GM23338 (cell line): ENCODE measurements around the gene C4A. TPM values are rescaled to one million over a fixed set of nuclear protein-coding genes. Genes with fewer than 3 reads are reported as not detected.

ENCODE experiments used
- ATAC-seq: fragments of 200-7000 bp; cut with Tn5 transposase; 3 replicates; pipeline ENCODE4 v1.9.1; 2020
- DNase-seq: peaks from one replicate; pipeline ENCODE4 v3.0.0-alpha.2; 2015; ENCODE audit warnings: low spot score
- H2AFZ ChIP-seq: fragments of 200-600 bp; sonication (generic); 2 replicates; pipeline ENCODE4 v1.8.0; 2016; ENCODE audit warnings: antibody characterized with exemption, mild to moderate bottlenecking, moderate library complexity
- H3F3A ChIP-seq: fragments of 200-600 bp; sonication (generic); replicated peaks from 2 replicates; pipeline ENCODE4 v1.8.0; 2017; ENCODE audit warnings: antibody characterized with exemption, mixed run types, low read depth
- H3K27ac ChIP-seq: fragments of 200-600 bp; sonication (generic); 2 replicates; pipeline ENCODE4 v1.6.1; 2016; ENCODE audit warnings: low read depth
- H3K27me3 ChIP-seq: fragments of 200-600 bp; sonication (generic); 2 replicates; pipeline ENCODE4 v1.8.0; 2016; ENCODE audit warnings: mild to moderate bottlenecking, mixed run types, moderate library complexity; ENCODE audit not compliant: insufficient read depth
- H3K36me3 ChIP-seq: fragments of 200-600 bp; sonication (generic); 2 replicates; pipeline ENCODE4 v1.8.0; 2016; ENCODE audit warnings: mild to moderate bottlenecking; ENCODE audit not compliant: insufficient read depth
- H3K4me1 ChIP-seq: fragments of 200-600 bp; sonication (generic); 2 replicates; pipeline ENCODE4 v1.8.0; 2016; ENCODE audit warnings: mild to moderate bottlenecking, moderate library complexity; ENCODE audit not compliant: insufficient read depth
- H3K4me2 ChIP-seq: fragments of 200-600 bp; sonication (generic); 2 replicates; pipeline ENCODE4 v1.7.1; 2017; ENCODE audit warnings: mixed run types
- H3K4me3 ChIP-seq: fragments of 200-600 bp; sonication (generic); 2 replicates; pipeline ENCODE4 v1.6.1; 2016; ENCODE audit warnings: mixed run types
- H3K79me2 ChIP-seq: fragments of 200-600 bp; sonication (generic); replicated peaks from 2 replicates; pipeline ENCODE4 v1.8.0; 2017; ENCODE audit warnings: mild to moderate bottlenecking; ENCODE audit not compliant: insufficient read depth
- H3K9me2 ChIP-seq: fragments of 200-600 bp; sonication (generic); 2 replicates; pipeline ENCODE4 v1.8.0; 2017; ENCODE audit not compliant: insufficient read depth
- H4K20me1 ChIP-seq: fragments of 200-600 bp; sonication (generic); replicated peaks from 2 replicates; pipeline ENCODE4 v1.8.0; 2017; ENCODE audit warnings: mild to moderate bottlenecking; ENCODE audit not compliant: insufficient read depth
- H3K27ac Mint-ChIP-seq: 2 replicates; pipeline ENCODE4 v1.8.0; 2020; ENCODE audit warnings: inconsistent platforms, mild to moderate bottlenecking, moderate library complexity, mixed read lengths
- H3K27me3 Mint-ChIP-seq: 3 replicates; pipeline ENCODE4 v1.8.0; 2022; ENCODE audit warnings: low read depth, mild to moderate bottlenecking, moderate library complexity, mixed read lengths, inconsistent platforms; ENCODE audit not compliant: insufficient read depth, poor library complexity
- H3K36me3 Mint-ChIP-seq: 3 replicates; pipeline ENCODE4 v1.8.0; 2021; ENCODE audit warnings: low read depth, mild to moderate bottlenecking, inconsistent platforms, moderate library complexity, mixed read lengths
- H3K4me1 Mint-ChIP-seq: 3 replicates; pipeline ENCODE4 v1.8.0; 2020; ENCODE audit warnings: mild to moderate bottlenecking, inconsistent platforms, mixed read lengths
- H3K4me3 Mint-ChIP-seq: 3 replicates; pipeline ENCODE4 v1.8.0; 2021; ENCODE audit warnings: moderate library complexity, mild to moderate bottlenecking, inconsistent platforms, mixed read lengths
- H3K9me3 Mint-ChIP-seq: 3 replicates; pipeline ENCODE4 v1.8.0; 2020; ENCODE audit warnings: moderate library complexity, mild to moderate bottlenecking, inconsistent platforms, mixed read lengths
- CREB1 ChIP-seq: fragments of 250-450 bp; sonication (Bioruptor Pico); IDR thresholded peaks from 2 replicates; pipeline ENCODE4 v1.5.0; 2020; ENCODE audit warnings: low read depth, mild to moderate bottlenecking, moderate library complexity
- EZH2 ChIP-seq: fragments of 200-600 bp; sonication (generic); IDR thresholded peaks from one replicate; pipeline ENCODE4 v1.8.0; 2017; ENCODE audit warnings: antibody characterized with exemption, mild to moderate bottlenecking, low read depth; ENCODE audit not compliant: unreplicated experiment
- JUNB ChIP-seq: IDR thresholded peaks from one replicate; pipeline ENCODE4 v1.6.1; 2016; ENCODE audit warnings: antibody characterized with exemption; ENCODE audit not compliant: unreplicated experiment
- NANOG ChIP-seq: IDR thresholded peaks from 2 replicates; pipeline ENCODE4 v1.6.1; 2016; ENCODE audit warnings: antibody characterized with exemption, borderline replicate concordance
- POLR2AphosphoS5 ChIP-seq: IDR thresholded peaks from 2 replicates; pipeline ENCODE4 v1.6.1; 2016; ENCODE audit warnings: antibody characterized with exemption, low read depth
- ZNF114 ChIP-seq: fragments of 250-450 bp; sonication (Bioruptor Pico); IDR thresholded peaks from 2 replicates; pipeline ENCODE4 v1.5.0; 2020; ENCODE audit warnings: mild to moderate bottlenecking, moderate library complexity
- ZNF331 ChIP-seq: fragments of 250-450 bp; sonication (Bioruptor Pico); IDR thresholded peaks from 2 replicates; pipeline ENCODE4 v1.5.0; 2020; ENCODE audit warnings: low read depth, mild to moderate bottlenecking, moderate library complexity
- polyA plus RNA-seq: library from polyadenylated mRNA; unstranded; fragments of >200 nt; fragmentation: Nextera tagmentation; extraction: Ambion mirVana; gene quantifications from 2 replicates; pipeline ENCODE4 v1.2.1, GENCODE V29; 2016
- total RNA-seq: library from RNA; depleted of rRNA; stranded (reverse); fragments of >200 nt; shearing (Covaris generic); gene quantifications from 2 replicates; pipeline ENCODE4 v1.2.3, GENCODE V29; 2014
- TF ChIP-seq, protein P1 (sequence below): IDR thresholded peaks from 2 replicates; pipeline ENCODE4 v1.6.1; 2016; ENCODE audit warnings: antibody characterized with exemption

C4A gene
- total and polyA plus RNA-seq, 2 experiments from 2014 or later: 0.48 to 0.97 TPM

DNA sequence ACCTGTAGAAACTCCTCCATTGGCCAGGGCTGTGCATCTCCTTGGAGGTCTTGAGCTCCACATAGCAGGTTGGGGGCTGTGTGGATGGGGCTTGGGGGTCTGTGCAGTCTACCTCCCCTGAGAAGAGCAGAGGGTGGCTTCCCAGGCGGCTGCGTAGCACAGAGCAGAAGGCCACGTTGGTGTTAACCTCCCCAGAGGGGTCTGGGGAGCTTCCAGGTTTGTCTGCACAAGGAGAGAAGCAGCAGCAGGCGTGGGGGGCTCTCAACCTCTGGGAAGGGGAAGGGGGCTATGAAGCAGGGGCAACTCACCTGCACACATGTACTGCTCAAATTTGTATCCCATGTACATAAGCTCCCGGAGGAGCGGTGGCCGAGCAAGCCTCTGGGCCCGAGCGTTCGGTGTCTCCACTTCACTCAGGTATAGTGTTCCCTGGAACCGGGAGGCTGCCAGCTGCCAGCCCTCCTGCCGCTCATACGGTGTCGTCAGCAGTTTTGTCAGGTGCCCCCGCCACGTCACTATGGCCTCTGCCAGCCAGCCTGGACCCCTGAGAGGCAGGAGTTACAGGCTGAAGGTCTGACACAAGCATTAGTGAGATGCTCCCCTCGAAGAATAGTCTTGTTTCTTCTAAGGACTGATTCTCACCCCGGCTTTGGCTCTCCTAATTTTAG lies 11.1 kb upstream of the C4A start:
- Histone ChIP-seq H3K27ac (peak overlapping the region; percentile 89; the same call in 1 of the 2 replicates), H3K4me1 (peaks cover 6% of the 10 kb centered on the region), H3K79me2 (peaks cover 14% of the 10 kb centered on the region), H2AFZ (no peak overlapping the region), H3K9me2 (no peaks in the 10 kb centered on the region), H3F3A (peaks cover 9% of the 10 kb centered on the region), H3K4me3 (peak overlapping the region; percentile 76), H3K4me2 (peak overlapping the region; percentile 85), H3K27me3 (no peaks in the 10 kb centered on the region), H4K20me1 (no peaks in the 10 kb centered on the region), H3K36me3 (peaks cover 5% of the 10 kb centered on the region; the same call in 1 of the 2 replicates)
- H3K27ac Mint-ChIP-seq: peak overlapping the region; percentile 99
- H3K27me3 Mint-ChIP-seq: peaks cover 24% of the 10 kb centered on the region
- H3K4me1 Mint-ChIP-seq: peaks cover 8% of the 10 kb centered on the region
- ATAC-seq: no peak
- H3K9me3 Mint-ChIP-seq: peaks cover 19% of the 10 kb centered on the region; the same call in 2 of the 3 replicates
- H3K36me3 Mint-ChIP-seq: peaks cover 65% of the 10 kb centered on the region
- no peak for DNase-seq
- peak overlapping the region; percentile 89 for H3K4me3 Mint-ChIP-seq
- TF ChIP-seq POLR2AphosphoS5 (no peak), JUNB (no peak), CREB1 (CRISPR knock-in tag) (no peak), NANOG (no peak), ZNF114 (CRISPR knock-in tag) (no peak)

DNA sequence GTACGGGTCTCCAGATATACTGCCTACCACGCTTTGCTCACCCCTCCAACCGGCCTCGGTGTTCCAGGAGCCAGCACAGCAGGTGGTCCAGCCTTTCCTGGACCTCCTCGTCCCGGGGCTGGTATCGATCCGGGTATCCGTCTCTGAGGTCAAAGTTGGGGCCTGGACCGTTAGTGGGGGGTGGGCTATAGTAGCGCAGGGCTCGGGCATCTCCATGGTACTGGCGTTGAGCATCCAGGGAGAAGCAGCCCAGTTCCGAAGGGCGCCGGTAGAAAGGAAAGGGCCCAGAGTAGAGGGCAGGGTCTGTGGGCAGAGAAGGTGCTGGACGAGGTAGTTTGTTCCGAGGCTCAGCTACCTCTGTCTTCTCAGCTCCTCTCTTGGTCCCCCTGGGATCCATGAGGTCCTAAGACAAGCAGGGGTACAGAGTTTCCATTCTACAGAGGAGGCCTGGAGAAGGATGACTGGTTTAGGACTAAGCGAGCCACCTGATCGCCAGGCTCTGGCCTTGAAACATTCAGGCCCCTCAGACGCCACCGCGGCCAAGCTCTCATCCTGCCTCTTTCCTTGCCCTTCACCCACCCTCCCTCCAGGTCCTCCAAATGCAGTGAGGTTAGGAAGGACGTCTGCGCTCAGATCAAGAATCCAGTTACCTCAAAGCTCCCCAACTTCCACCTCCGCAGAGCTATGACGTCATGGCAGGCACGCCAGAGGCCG lies 10.4 kb upstream of the C4A start:
- Histone ChIP-seq H3K9me2 (no peaks in the 10 kb centered on the region), H2AFZ (peak overlapping the region; percentile 88), H3F3A (peaks cover 9% of the 10 kb centered on the region), H3K36me3 (peaks cover 5% of the 10 kb centered on the region; the same call in 1 of the 2 replicates), H3K4me1 (peaks cover 6% of the 10 kb centered on the region), H3K4me2 (peak overlapping the region; percentile 85), H3K27me3 (no peaks in the 10 kb centered on the region), H4K20me1 (no peaks in the 10 kb centered on the region), H3K79me2 (peaks cover 14% of the 10 kb centered on the region), H3K27ac (peak overlapping the region; percentile 89), H3K4me3 (peak overlapping the region; percentile 76)
- Mint-ChIP-seq H3K9me3 (peaks cover 19% of the 10 kb centered on the region; the same call in 2 of the 3 replicates), H3K27ac (peak overlapping the region; percentile 99), H3K4me3 (peak overlapping the region; percentile 89), H3K27me3 (peaks cover 24% of the 10 kb centered on the region), H3K36me3 (peaks cover 59% of the 10 kb centered on the region), H3K4me1 (peaks cover 8% of the 10 kb centered on the region)
- peak; percentile 27 for ATAC-seq
- no peak for DNase-seq
- TF ChIP-seq ZNF331 (CRISPR knock-in tag) (0 out of 2 replicates have a peak, but pooled peaks have one; percentile 44), EZH2 (no peak), ZNF114 (CRISPR knock-in tag) (0 out of 2 replicates have a peak, but pooled peaks have one; percentile 66)
- TF ChIP-seq, protein P1, sequence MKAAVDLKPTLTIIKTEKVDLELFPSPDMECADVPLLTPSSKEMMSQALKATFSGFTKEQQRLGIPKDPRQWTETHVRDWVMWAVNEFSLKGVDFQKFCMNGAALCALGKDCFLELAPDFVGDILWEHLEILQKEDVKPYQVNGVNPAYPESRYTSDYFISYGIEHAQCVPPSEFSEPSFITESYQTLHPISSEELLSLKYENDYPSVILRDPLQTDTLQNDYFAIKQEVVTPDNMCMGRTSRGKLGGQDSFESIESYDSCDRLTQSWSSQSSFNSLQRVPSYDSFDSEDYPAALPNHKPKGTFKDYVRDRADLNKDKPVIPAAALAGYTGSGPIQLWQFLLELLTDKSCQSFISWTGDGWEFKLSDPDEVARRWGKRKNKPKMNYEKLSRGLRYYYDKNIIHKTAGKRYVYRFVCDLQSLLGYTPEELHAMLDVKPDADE: no peak
